ENCODE results near the gene OSBPL5.
"Not testable (repeated sequence)": the region's sequence is repeated elsewhere in the genome, so short reads cannot be mapped to it uniquely, and the experiment has no call there.

The OSBPL5 gene

GRCh38 chr11:3087821-3088800, 77.0 kb downstream of the OSBPL5 start:
- no peak for DNase-seq (ENCODE audit: low read depth in 2 of 3, low spot score in 1 of 3)

- no peak for DNase-seq (ENCODE audit: low read depth in 2 of 3, low spot score in 1 of 3)
Measured at GRCh38 chr11:3087373-3087772, 77.7 kb downstream of the OSBPL5 start.

GRCh38 chr11:3086671-3087150, 78.4 kb downstream of the OSBPL5 start:
- DNase-seq (ENCODE audit: low read depth in 2 of 3, low spot score in 1 of 3): no peak

GRCh38 chr11:3086114-3086513, 79.0 kb downstream of the OSBPL5 start:
- no peak for DNase-seq (ENCODE audit: low read depth in 2 of 3, low spot score in 1 of 3)

- no peak for DNase-seq (ENCODE audit: low read depth in 2 of 3, low spot score in 1 of 3)
Measured at GRCh38 chr11:3085052-3085451, 80.1 kb downstream of the OSBPL5 start.

- DNase-seq (ENCODE audit: low read depth in 2 of 3, low spot score in 1 of 3): no peak
Measured at GRCh38 chr11:3083321-3083720, 81.8 kb downstream of the OSBPL5 start.

GRCh38 chr11:3081386-3081751, 83.7 kb downstream of the OSBPL5 start:
- DNase-seq (ENCODE audit: low read depth in 2 of 3, low spot score in 1 of 3): no peak

GRCh38 chr11:3080733-3081385, 84.3 kb downstream of the OSBPL5 start:
- no peak for DNase-seq (ENCODE audit: low read depth in 2 of 3, low spot score in 1 of 3)

- DNase-seq (ENCODE audit: low read depth in 2 of 3, low spot score in 1 of 3): no peak
Measured at GRCh38 chr11:3080104-3080503, 85.0 kb downstream of the OSBPL5 start.

GRCh38 chr11:3077846-3078440, 87.2 kb downstream of the OSBPL5 start:
- DNase-seq (ENCODE audit: low read depth in 2 of 3, low spot score in 1 of 3): no peak

GRCh38 chr11:3077189-3077836, 87.8 kb downstream of the OSBPL5 start:
- DNase-seq (ENCODE audit: low read depth in 2 of 3, low spot score in 1 of 3): no peak

GRCh38 chr11:3074912-3075589, 90.1 kb downstream of the OSBPL5 start:
- DNase-seq (ENCODE audit: low read depth in 2 of 3, low spot score in 1 of 3): no peak

- DNase-seq (ENCODE audit: low read depth in 2 of 3, low spot score in 1 of 3): no peak
Measured at GRCh38 chr11:3073029-3073435, 92.1 kb downstream of the OSBPL5 start.

GRCh38 chr11:3069425-3069824, 95.7 kb downstream of the OSBPL5 start:
- no peak for DNase-seq (ENCODE audit: low read depth in 2 of 3, low spot score in 1 of 3)

GRCh38 chr11:3066308-3066707, 98.8 kb downstream of the OSBPL5 start:
- not testable (repeated sequence) for DNase-seq (ENCODE audit: low read depth in 2 of 3, low spot score in 1 of 3)

GRCh38 chr11:3064709-3065108, 100.4 kb downstream of the OSBPL5 start:
- not testable (repeated sequence) for DNase-seq (ENCODE audit: low read depth in 2 of 3, low spot score in 1 of 3)

GRCh38 chr11:3063876-3064275, 101.2 kb downstream of the OSBPL5 start:
- not testable (repeated sequence) for DNase-seq (ENCODE audit: low read depth in 2 of 3, low spot score in 1 of 3)

GRCh38 chr11:3063432-3063831, 101.7 kb downstream of the OSBPL5 start:
- not testable (repeated sequence) for DNase-seq (ENCODE audit: low read depth in 2 of 3, low spot score in 1 of 3)

GRCh38 chr11:3060436-3061025, 104.6 kb downstream of the OSBPL5 start:
- DNase-seq (ENCODE audit: low read depth in 2 of 3, low spot score in 1 of 3): no peak
